DOHH2 (cell line): ENCODE measurements around the gene ITPR1.

Source experiments
- CTCF ChIP-seq: fragments of 200-600 bp; sonication (generic); IDR thresholded peaks from one replicate; pipeline ENCODE4 v1.5.1; 2014; ENCODE audit warnings: antibody characterized with exemption, mild to moderate bottlenecking, low read depth, low read length; ENCODE audit not compliant: poor library complexity, severe bottlenecking
- EZH2phosphoT487 ChIP-seq: fragments of 200-600 bp; sonication (generic); IDR thresholded peaks from 2 replicates; pipeline ENCODE4 v1.6.1; 2017; ENCODE audit warnings: borderline replicate concordance, mild to moderate bottlenecking, antibody characterized with exemption, low read length, moderate library complexity, mixed read lengths

- TF ChIP-seq CTCF: no peak
- TF ChIP-seq EZH2phosphoT487: no peak
These were observed 88.9 kb downstream of the ITPR1 start for GRCh38 chr3:4581920-4582611.
